ENCODE results near the gene KHDC1. TPM values are rescaled to one million over a fixed set of nuclear protein-coding genes. Genes with fewer than 3 reads are reported as not detected.
A peak's percentile ranks its signal among the peaks of the same experiment; 100 is the strongest.
"Not testable (repeated sequence)": the region's sequence is repeated elsewhere in the genome, so short reads cannot be mapped to it uniquely, and the experiment has no call there.

KHDC1 gene
- total RNA-seq, 2 donors from 2014 or later, result 1.0 to 3.0 TPM

GRCh38 chr6:73308712-73309534 is 45.9 kb upstream of the KHDC1 start:
- Histone ChIP-seq H3K27ac (peak overlapping the region in 3 of 4 donors; percentile 63 to 77 (median 68)), H3K4me3 (peak overlapping the region; percentile 37 to 77), H3K9me3 (no peaks in the 10 kb centered on the region), H3K36me3 (replicated peaks in 1 of 2; ENCODE audit: insufficient read depth in 1 of 2, low read depth in 2 of 2) (no peaks in the 10 kb centered on the region), H3K27me3 (no peaks in the 10 kb centered on the region), H3K4me1 (peaks cover 17% of the 10 kb centered on the region)
- TF ChIP-seq POLR2A (IDR thresholded peaks at IDR 0.05) (no peak), CTCF (IDR thresholded peaks at IDR 0.05) (no peak)
- peak in 3 of 4 donors; percentile 12 to 31 (median 16) for DNase-seq
- intact Hi-C loops (cut with DNase I), result no loop called here
- 77 to 78% methylated on average over 24 to 26 of the region's 26 CpGs for WGBS, 2 donors
- peak; percentile 16 for ATAC-seq

GRCh38 chr6:73303773-73304172 is 40.8 kb upstream of the KHDC1 start:
- DNase-seq; H3K27me3 ChIP-seq; H3K27ac ChIP-seq; H3K36me3 ChIP-seq (replicated peaks in 1 of 2; ENCODE audit: insufficient read depth in 1 of 2, low read depth in 2 of 2); H3K4me1 ChIP-seq; H3K9me3 ChIP-seq; intact Hi-C loops (cut with DNase I); ATAC-seq; H3K4me3 ChIP-seq: not testable (repeated sequence)
- 90% methylated on average over 7 of the region's 7 CpGs for WGBS, 2 donors

GRCh38 chr6:73302339-73302738 is 39.3 kb upstream of the KHDC1 start:
- H3K4me3 ChIP-seq, result no peak overlapping the region
- H3K36me3 ChIP-seq (replicated peaks in 1 of 2; ENCODE audit: insufficient read depth in 1 of 2, low read depth in 2 of 2), result no peaks in the 10 kb centered on the region
- H3K27ac ChIP-seq, result no peak overlapping the region
- no peaks in the 10 kb centered on the region for H3K9me3 ChIP-seq
- TF ChIP-seq POLR2A (IDR thresholded peaks at IDR 0.05) (no peak), CTCF (IDR thresholded peaks at IDR 0.05) (no peak)
- no peaks in the 10 kb centered on the region for H3K4me1 ChIP-seq
- no peaks in the 10 kb centered on the region for H3K27me3 ChIP-seq
- intact Hi-C loops (cut with DNase I), result no loop called here
- no peak for DNase-seq
- no peak for ATAC-seq
- WGBS, 2 donors, result 66 to 69% methylated on average over 2 of the region's 2 CpGs

- Histone ChIP-seq H3K27ac (no peak overlapping the region), H3K4me1 (no peaks in the 10 kb centered on the region), H3K36me3 (replicated peaks in 1 of 2; ENCODE audit: insufficient read depth in 1 of 2, low read depth in 2 of 2) (no peaks in the 10 kb centered on the region), H3K4me3 (no peak overlapping the region), H3K27me3 (no peaks in the 10 kb centered on the region), H3K9me3 (no peaks in the 10 kb centered on the region)
- intact Hi-C loops (cut with DNase I), result no loop called here
- WGBS, 2 donors, result 58 to 88% methylated on average over 11 to 45 of the region's 50 CpGs
- DNase-seq (no peak), ATAC-seq (no peak)
- TF ChIP-seq POLR2A (IDR thresholded peaks at IDR 0.05) (no peak), CTCF (IDR thresholded peaks at IDR 0.05) (no peak)
These were observed 36.4 kb upstream of the KHDC1 start for GRCh38 chr6:73299151-73299971.

- Histone ChIP-seq H3K9me3 (no peaks in the 10 kb centered on the region), H3K4me1 (no peaks in the 10 kb centered on the region), H3K27me3 (no peaks in the 10 kb centered on the region), H3K36me3 (replicated peaks in 1 of 2; ENCODE audit: insufficient read depth in 1 of 2, low read depth in 2 of 2) (no peaks in the 10 kb centered on the region), H3K27ac (no peak overlapping the region), H3K4me3 (no peak overlapping the region)
- intact Hi-C loops (cut with DNase I), result no loop called here
- DNase-seq (no peak), ATAC-seq (no peak)
- TF ChIP-seq CTCF (IDR thresholded peaks at IDR 0.05) (no peak), POLR2A (IDR thresholded peaks at IDR 0.05) (no peak)
- WGBS, 2 donors, result 96 to 98% methylated on average over 3 of the region's 3 CpGs
These were observed 30.3 kb upstream of the KHDC1 start for GRCh38 chr6:73293331-73293730.

Data from body of pancreas (tissue), 4 donors.